Suprapubic skin (tissue), 3 donors: ENCODE measurements around the gene ETV7.

ENCODE experiments used
- EP300 ChIP-seq: sonication (generic); formaldehyde crosslinking; IDR thresholded peaks from one replicate; pipeline ENCODE4 v1.6.1; 2017; ENCODE audit warnings: antibody characterized with exemption
- POLR2A ChIP-seq, 2 donors: fragments of 450-650 bp; IDR thresholded peaks; one replicate each; pipeline ENCODE4 v1.6.1; 2017; ENCODE audit warnings: antibody characterized with exemption in 2 of 2, mild to moderate bottlenecking in 2 of 2, moderate library complexity in 2 of 2
- TF ChIP-seq, protein P1 (sequence below), 2 donors: fragments of 200-600 bp in 1 of 2; fragments of 450-650 bp in 1 of 2; sonication (generic) in 1 of 2; IDR thresholded peaks; one replicate each; pipeline ENCODE4 v1.5.1; 2016 to 2019; ENCODE audit warnings: antibody characterized with exemption in 2 of 2, mild to moderate bottlenecking in 1 of 2, moderate library complexity in 1 of 2

DNA sequence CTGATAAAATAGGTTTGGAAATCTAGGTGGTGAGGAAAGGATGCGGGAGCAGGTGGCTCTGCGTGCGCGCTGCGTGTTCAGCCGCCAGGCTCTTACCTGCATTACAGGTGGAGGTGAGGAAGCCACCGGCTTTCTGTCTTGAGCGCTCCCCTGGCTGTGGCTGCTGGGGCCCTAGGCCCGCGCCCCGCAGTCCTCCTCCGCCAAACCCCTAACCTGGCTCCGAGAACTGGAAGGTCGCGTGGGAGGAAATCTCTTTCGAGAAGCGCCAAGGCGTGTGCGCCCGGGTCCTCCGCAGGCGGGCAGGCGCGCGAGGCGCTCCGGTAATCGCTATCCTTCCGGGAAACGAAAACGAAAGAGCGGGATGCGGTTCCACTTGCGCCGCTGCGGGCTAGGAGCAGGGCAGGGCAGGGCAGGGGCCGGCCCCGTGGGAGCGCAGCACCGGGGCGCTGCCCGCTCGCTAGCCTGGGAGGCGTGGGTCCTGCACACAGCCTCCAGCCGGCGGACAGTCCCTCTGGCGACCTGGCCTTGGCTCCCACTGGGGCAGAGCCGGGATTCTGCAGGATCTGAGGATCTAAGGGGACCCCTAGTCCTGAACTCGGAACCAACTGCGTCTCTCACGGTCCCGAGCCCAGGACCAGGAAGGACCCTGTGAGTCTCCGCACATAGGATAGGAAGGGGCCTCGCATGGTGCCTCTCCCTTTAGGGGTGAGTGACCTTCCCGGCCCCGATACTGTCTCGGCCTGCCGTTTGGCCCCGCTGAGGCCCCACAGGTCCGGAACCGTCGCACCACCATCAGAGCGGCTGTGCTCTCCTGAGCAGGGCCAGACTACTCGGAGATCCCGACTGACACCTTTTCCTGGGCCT lies at the start of gene ETV7:
- TF ChIP-seq, protein P1, sequence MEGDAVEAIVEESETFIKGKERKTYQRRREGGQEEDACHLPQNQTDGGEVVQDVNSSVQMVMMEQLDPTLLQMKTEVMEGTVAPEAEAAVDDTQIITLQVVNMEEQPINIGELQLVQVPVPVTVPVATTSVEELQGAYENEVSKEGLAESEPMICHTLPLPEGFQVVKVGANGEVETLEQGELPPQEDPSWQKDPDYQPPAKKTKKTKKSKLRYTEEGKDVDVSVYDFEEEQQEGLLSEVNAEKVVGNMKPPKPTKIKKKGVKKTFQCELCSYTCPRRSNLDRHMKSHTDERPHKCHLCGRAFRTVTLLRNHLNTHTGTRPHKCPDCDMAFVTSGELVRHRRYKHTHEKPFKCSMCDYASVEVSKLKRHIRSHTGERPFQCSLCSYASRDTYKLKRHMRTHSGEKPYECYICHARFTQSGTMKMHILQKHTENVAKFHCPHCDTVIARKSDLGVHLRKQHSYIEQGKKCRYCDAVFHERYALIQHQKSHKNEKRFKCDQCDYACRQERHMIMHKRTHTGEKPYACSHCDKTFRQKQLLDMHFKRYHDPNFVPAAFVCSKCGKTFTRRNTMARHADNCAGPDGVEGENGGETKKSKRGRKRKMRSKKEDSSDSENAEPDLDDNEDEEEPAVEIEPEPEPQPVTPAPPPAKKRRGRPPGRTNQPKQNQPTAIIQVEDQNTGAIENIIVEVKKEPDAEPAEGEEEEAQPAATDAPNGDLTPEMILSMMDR (IDR thresholded peaks at IDR 0.05) = no peak
- TF ChIP-seq EP300 = no peak
- TF ChIP-seq POLR2A (IDR thresholded peaks at IDR 0.05) = no peak
